Naive thymus-derived CD8-positive, alpha-beta T cell (primary cell): ENCODE measurements around the gene NSUN6. TPM values are rescaled to one million over a fixed set of nuclear protein-coding genes. Genes with fewer than 3 reads are reported as not detected.

Experiments used
- ATAC-seq, 2 donors: fragments of 150-1000 bp; cut with Tn5 transposase in 1 of 2; sonication (Bioruptor Pico), chemical (Tn5 transposase) in 1 of 2; 1 replicate in 1 of 2; 2 replicates in 1 of 2; pipeline ENCODE4 v1.10.0; 2021; ENCODE audit warnings: mild to moderate bottlenecking in 2 of 2, moderate library complexity in 2 of 2
- POLR2A ChIA-PET: fragments of 350-600 bp; sonication (Branson Sonifier 250); formaldehyde crosslinking; loops from one replicate; lab custom pipeline; 2021; ENCODE audit warnings: antibody characterized with exemption; lab: Charles Lee
- DNase-seq, 10 donors: peaks; one replicate each; pipeline versions ENCODE4 v3.0.0 to v3.0.0-alpha.2; 2020 to 2022
- H3K27ac Mint-ChIP-seq, 10 donors: one replicate each; pipeline ENCODE4 v1.8.0; 2020 to 2022; ENCODE audit warnings: mild to moderate bottlenecking in 10 of 10, mixed read lengths in 10 of 10, moderate library complexity in 4 of 10, inconsistent platforms in 1 of 10
- H3K27me3 Mint-ChIP-seq, 5 donors: one replicate each; pipeline ENCODE4 v1.8.0; 2021 to 2022; ENCODE audit warnings: mixed read lengths in 5 of 5
- H3K36me3 Mint-ChIP-seq, 3 donors: one replicate each; pipeline ENCODE4 v1.8.0; 2020 to 2022; ENCODE audit warnings: mixed read lengths in 3 of 3, mild to moderate bottlenecking in 2 of 3, inconsistent platforms in 1 of 3
- H3K4me1 Mint-ChIP-seq, 4 donors: one replicate each; pipeline ENCODE4 v1.8.0; 2021 to 2022; ENCODE audit warnings: mixed read lengths in 4 of 4
- H3K4me3 Mint-ChIP-seq, 10 donors: one replicate each; pipeline ENCODE4 v1.8.0; 2020 to 2022; ENCODE audit warnings: mild to moderate bottlenecking in 10 of 10, mixed read lengths in 10 of 10, moderate library complexity in 6 of 10, inconsistent platforms in 1 of 10
- H3K9me3 Mint-ChIP-seq, 9 donors: one replicate each; pipeline ENCODE4 v1.8.0; 2020 to 2022; ENCODE audit warnings: mixed read lengths in 9 of 9, mild to moderate bottlenecking in 3 of 9, inconsistent platforms in 1 of 9, moderate library complexity in 1 of 9
- polyA plus RNA-seq, 3 donors: library from polyadenylated mRNA; unstranded; fragments of 300-500 nt; fragmentation: Illumina TruSeq; gene quantifications; one replicate each; pipeline ENCODE4 v1.2.3, GENCODE V29; 2021
- total RNA-seq, 8 experiments: library from RNA in 2 of 8; stranded (reverse) in 2 of 8; gene quantifications; one replicate each; pipeline ENCODE4 v1.2.3 and lab custom pipeline; 2021 to 2026

NSUN6 gene
- total and polyA plus RNA-seq, 5 experiments from 2014 or later: 5.3 to 42.4 (median 10.8) TPM

DNA sequence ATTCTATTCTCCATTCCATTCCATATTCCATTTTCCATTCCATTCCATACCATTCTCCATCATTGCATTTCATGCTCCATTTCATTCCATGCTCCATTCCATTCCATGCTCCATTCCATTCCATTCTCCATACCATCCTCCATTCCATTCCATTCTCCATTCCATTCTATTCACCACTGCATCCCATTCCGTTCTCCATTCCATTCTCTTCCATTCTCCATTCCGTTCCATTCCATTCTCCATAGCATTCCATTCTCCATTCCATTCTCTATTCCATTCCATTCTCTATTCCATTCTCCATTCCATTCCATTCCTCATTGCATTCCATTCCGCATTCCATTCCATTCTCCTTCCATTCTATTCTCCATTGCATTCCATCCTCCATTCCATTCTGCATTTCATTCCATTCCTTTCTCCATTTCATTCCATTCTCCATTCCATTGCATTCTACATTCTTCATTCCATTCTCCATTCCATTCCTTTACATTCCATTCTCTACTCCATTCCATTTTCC, 84.0 kb downstream of the NSUN6 start:
- Mint-ChIP-seq H3K27ac (no peak overlapping the region), H3K27me3 (no peaks in the 10 kb centered on the region), H3K36me3 (no peaks in the 10 kb centered on the region), H3K9me3 (no peaks in the 10 kb centered on the region), H3K4me3 (no peak overlapping the region), H3K4me1 (no peaks in the 10 kb centered on the region)
- no peak for ATAC-seq
- no peak for DNase-seq
- POLR2A ChIA-PET: no interaction called here

- DNase-seq (no peak), ATAC-seq (no peak)
- Mint-ChIP-seq H3K27me3 (no peaks in the 10 kb centered on the region), H3K9me3 (no peaks in the 10 kb centered on the region), H3K36me3 (no peaks in the 10 kb centered on the region), H3K4me1 (no peaks in the 10 kb centered on the region), H3K27ac (no peak overlapping the region), H3K4me3 (no peak overlapping the region)
- POLR2A ChIA-PET: no interaction called here
Observed at GRCh38 chr10:18566177-18566576, 85.2 kb downstream of the NSUN6 start.

GRCh38 chr10:18565006-18565405, 86.4 kb downstream of the NSUN6 start:
- H3K4me1 Mint-ChIP-seq: no peaks in the 10 kb centered on the region
- no peaks in the 10 kb centered on the region for H3K36me3 Mint-ChIP-seq
- H3K9me3 Mint-ChIP-seq: no peaks in the 10 kb centered on the region
- H3K4me3 Mint-ChIP-seq: no peak overlapping the region
- H3K27ac Mint-ChIP-seq: no peak overlapping the region
- POLR2A ChIA-PET: no interaction called here
- no peaks in the 10 kb centered on the region for H3K27me3 Mint-ChIP-seq
- ATAC-seq: no peak
- DNase-seq: no peak

DNA sequence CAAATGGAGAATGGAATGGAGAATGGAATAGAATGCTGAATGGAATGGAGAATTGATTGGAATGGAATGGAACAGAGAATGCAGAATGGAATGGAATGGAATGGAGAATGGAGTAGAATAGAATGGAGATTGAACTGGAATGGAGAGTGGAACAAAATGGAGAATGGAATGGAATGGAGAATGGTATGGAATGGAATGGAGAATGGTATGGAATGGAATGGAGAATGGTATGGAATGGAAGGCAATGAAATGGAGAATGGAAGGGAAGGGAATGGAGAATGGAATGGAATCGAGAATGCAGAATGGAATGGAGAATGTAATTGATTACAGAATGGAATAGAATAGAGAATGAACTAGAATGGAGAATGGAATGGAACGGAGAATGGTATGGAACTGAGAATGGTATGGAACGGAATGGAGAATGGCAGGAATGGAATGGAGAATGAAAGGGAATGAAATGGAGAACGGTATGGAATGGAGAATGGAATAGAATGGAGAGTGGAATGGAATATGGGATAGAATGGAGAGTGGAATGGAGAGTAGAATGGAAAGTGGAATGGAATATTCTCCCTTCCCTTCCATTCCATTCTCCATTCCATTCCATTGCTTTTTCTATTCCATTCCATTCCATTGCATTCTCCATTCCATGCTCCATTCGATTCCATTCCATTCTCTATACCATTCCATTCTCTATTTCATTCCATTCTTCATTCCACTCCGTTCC, 88.2 kb downstream of the NSUN6 start:
- Mint-ChIP-seq H3K27ac (no peak overlapping the region), H3K4me1 (no peaks in the 10 kb centered on the region), H3K4me3 (no peak overlapping the region), H3K27me3 (no peaks in the 10 kb centered on the region), H3K36me3 (no peaks in the 10 kb centered on the region), H3K9me3 (no peaks in the 10 kb centered on the region)
- DNase-seq (no peak), ATAC-seq (no peak)
- POLR2A ChIA-PET: no interaction called here

GRCh38 chr10:18561861-18562551, 89.4 kb downstream of the NSUN6 start:
- no peak for DNase-seq
- Mint-ChIP-seq H3K4me1 (no peaks in the 10 kb centered on the region), H3K9me3 (no peaks in the 10 kb centered on the region), H3K36me3 (no peaks in the 10 kb centered on the region), H3K27ac (no peak overlapping the region), H3K4me3 (no peak overlapping the region), H3K27me3 (no peaks in the 10 kb centered on the region)
- POLR2A ChIA-PET: no interaction called here
- no peak for ATAC-seq

GRCh38 chr10:18557960-18558359, 93.4 kb downstream of the NSUN6 start:
- H3K36me3 Mint-ChIP-seq: no peaks in the 10 kb centered on the region
- H3K4me1 Mint-ChIP-seq: no peaks in the 10 kb centered on the region
- no peak overlapping the region for H3K4me3 Mint-ChIP-seq
- no peaks in the 10 kb centered on the region for H3K27me3 Mint-ChIP-seq
- POLR2A ChIA-PET: no interaction called here
- DNase-seq (no peak), ATAC-seq (no peak)
- no peaks in the 10 kb centered on the region for H3K9me3 Mint-ChIP-seq
- no peak overlapping the region for H3K27ac Mint-ChIP-seq

DNA sequence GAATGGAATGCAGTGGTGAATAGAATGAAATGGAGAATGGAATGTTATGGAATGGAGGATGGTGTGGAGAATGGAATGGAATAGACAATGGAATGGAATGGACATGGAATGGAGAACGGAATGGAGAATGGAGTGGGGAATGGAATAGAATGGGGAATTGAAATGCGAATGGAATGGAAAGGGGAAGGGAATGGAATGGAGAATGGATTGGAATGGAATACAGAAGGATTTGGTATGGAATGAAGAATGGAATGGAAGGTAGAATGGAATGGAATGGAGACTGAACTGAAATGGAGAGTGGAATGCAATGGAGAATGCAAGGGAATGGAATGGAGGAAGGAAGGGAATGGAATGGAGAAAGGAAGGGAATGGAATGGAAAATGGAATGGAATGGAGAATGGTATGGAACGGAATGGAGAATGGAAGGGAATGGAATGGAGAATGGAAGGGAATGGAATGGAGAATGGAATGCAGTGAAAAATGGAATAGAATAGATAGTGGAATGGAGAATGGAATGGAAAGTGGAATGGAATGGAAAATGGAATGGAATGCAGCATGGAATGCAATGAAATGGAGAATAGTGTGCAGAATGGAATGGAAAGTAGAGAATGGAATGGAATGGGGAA, 94.8 kb downstream of the NSUN6 start:
- no peaks in the 10 kb centered on the region for H3K4me1 Mint-ChIP-seq
- DNase-seq (no peak), ATAC-seq (no peak)
- no peaks in the 10 kb centered on the region for H3K27me3 Mint-ChIP-seq
- H3K4me3 Mint-ChIP-seq: no peak overlapping the region
- peaks cover 0 to 6% (median 0%) of the 10 kb centered on the region in 3 donors for H3K36me3 Mint-ChIP-seq
- POLR2A ChIA-PET: no interaction called here
- H3K9me3 Mint-ChIP-seq: no peaks in the 10 kb centered on the region
- no peak overlapping the region for H3K27ac Mint-ChIP-seq

DNA sequence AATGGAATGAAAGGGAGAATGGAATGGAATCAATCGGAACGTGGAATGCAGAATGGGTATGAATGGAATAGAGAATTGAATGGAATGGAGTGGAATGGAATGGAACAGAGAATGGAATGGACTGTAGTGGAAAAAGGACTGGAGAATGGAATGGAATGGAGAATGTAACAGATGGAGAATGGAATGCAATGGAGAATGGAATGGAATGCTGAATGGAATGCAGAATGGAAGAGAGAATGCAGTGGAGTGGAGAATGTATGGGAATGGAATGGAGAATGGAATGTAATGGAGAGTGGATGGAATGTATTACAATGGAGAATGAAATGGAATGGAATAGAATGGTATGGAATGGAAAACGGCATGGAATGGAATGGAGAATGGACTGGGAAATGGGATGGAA, 96.9 kb downstream of the NSUN6 start:
- DNase-seq (no peak), ATAC-seq (no peak)
- Mint-ChIP-seq H3K9me3 (no peaks in the 10 kb centered on the region), H3K4me3 (no peak overlapping the region), H3K4me1 (no peaks in the 10 kb centered on the region), H3K27me3 (no peaks in the 10 kb centered on the region), H3K27ac (no peak overlapping the region), H3K36me3 (peaks cover 0 to 19% (median 10%) of the 10 kb centered on the region in 3 donors)
- POLR2A ChIA-PET: no interaction called here

GRCh38 chr10:18551473-18551872, 99.9 kb downstream of the NSUN6 start:
- H3K4me3 Mint-ChIP-seq: no peak overlapping the region
- POLR2A ChIA-PET: no interaction called here
- H3K27ac Mint-ChIP-seq: no peak overlapping the region
- peaks cover 0 to 4% (median 0%) of the 10 kb centered on the region in 4 donors for H3K4me1 Mint-ChIP-seq
- no peaks in the 10 kb centered on the region for H3K27me3 Mint-ChIP-seq
- no peaks in the 10 kb centered on the region for H3K9me3 Mint-ChIP-seq
- peaks cover 8 to 37% (median 33%) of the 10 kb centered on the region in 3 donors for H3K36me3 Mint-ChIP-seq
- DNase-seq (no peak), ATAC-seq (no peak)

GRCh38 chr10:18549105-18549504, 102.3 kb downstream of the NSUN6 start:
- Mint-ChIP-seq H3K4me3 (no peak overlapping the region), H3K4me1 (peaks cover 0 to 4% (median 0%) of the 10 kb centered on the region in 4 donors), H3K27me3 (no peaks in the 10 kb centered on the region), H3K27ac (no peak overlapping the region), H3K9me3 (no peaks in the 10 kb centered on the region), H3K36me3 (peaks cover 9 to 59% (median 49%) of the 10 kb centered on the region in 3 donors)
- POLR2A ChIA-PET: no interaction called here
- ATAC-seq (no peak), DNase-seq (no peak)

GRCh38 chr10:18545621-18546305, 105.6 kb downstream of the NSUN6 start:
- POLR2A ChIA-PET: no interaction called here
- Mint-ChIP-seq H3K27me3 (no peaks in the 10 kb centered on the region), H3K9me3 (no peaks in the 10 kb centered on the region), H3K27ac (no peak overlapping the region), H3K4me1 (peaks cover 0 to 4% (median 0%) of the 10 kb centered on the region in 4 donors), H3K36me3 (peaks cover 13 to 83% (median 53%) of the 10 kb centered on the region in 3 donors), H3K4me3 (no peak overlapping the region)
- DNase-seq (no peak), ATAC-seq (no peak)

DNA sequence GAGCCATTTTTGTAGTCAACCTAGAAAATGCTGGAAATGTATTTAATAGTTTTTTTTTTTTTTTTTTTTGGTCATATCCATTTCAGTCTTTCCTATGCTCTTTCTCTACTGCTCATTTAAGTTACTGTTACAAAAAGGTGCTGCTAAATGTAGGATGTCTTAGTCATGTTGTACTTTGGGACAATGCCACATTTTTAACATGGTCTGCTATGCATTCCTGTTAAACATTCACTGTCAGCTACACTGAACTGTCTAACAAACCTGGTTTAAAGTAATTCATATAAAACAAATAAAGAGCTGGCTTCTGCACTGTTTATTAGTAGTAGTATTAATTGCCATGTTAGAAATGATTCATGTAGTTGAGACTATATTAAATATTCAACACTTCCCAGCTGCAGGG, 108.6 kb downstream of the NSUN6 start:
- no peaks in the 10 kb centered on the region for H3K27me3 Mint-ChIP-seq
- H3K4me3 Mint-ChIP-seq: no peak overlapping the region
- H3K9me3 Mint-ChIP-seq: no peaks in the 10 kb centered on the region
- H3K27ac Mint-ChIP-seq: no peak overlapping the region
- POLR2A ChIA-PET: no interaction called here
- ATAC-seq (no peak), DNase-seq (no peak)
- no peaks in the 10 kb centered on the region for H3K4me1 Mint-ChIP-seq
- H3K36me3 Mint-ChIP-seq: peaks cover 14 to 82% (median 58%) of the 10 kb centered on the region in 3 donors

DNA sequence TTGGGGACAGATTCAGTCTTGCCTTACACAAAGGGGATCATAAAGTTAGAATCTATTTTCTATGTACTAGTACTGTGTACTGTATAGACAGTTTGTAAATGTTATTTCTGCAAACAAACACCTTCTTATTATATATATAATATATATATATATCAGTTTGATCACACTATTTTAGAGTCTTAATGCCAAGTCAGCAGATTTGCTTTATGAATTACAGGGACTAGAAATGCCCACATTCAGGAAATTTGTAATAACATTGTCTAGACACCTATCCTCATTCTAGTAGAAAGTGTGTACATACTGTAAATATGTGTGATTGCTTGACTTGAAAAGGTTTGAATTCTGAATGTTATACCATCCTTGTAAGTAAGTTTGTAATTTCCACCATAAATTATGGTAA, 111.2 kb downstream of the NSUN6 start:
- Mint-ChIP-seq H3K4me3 (no peak overlapping the region), H3K27ac (no peak overlapping the region), H3K9me3 (no peaks in the 10 kb centered on the region), H3K36me3 (peaks cover 14 to 72% (median 54%) of the 10 kb centered on the region in 3 donors), H3K27me3 (no peaks in the 10 kb centered on the region), H3K4me1 (no peaks in the 10 kb centered on the region)
- POLR2A ChIA-PET: no interaction called here
- no peak for DNase-seq
- no peak for ATAC-seq
